GM18507 (cell line): Measurements from ENCODE around the gene OVOL1.

Experiments
- DNase-seq: peaks from one replicate; pipeline ENCODE4 v3.0.0; 2011; ENCODE audit warnings: low read depth; ENCODE audit not compliant: insufficient read length; ENCODE audit errors: extremely low spot score
- FAIRE-seq: peaks from 2 replicates; lab custom pipeline; 2011; peaks lifted over from hg19 to GRCh38; lab: Jason Lieb, UNC

The OVOL1 gene

DNA sequence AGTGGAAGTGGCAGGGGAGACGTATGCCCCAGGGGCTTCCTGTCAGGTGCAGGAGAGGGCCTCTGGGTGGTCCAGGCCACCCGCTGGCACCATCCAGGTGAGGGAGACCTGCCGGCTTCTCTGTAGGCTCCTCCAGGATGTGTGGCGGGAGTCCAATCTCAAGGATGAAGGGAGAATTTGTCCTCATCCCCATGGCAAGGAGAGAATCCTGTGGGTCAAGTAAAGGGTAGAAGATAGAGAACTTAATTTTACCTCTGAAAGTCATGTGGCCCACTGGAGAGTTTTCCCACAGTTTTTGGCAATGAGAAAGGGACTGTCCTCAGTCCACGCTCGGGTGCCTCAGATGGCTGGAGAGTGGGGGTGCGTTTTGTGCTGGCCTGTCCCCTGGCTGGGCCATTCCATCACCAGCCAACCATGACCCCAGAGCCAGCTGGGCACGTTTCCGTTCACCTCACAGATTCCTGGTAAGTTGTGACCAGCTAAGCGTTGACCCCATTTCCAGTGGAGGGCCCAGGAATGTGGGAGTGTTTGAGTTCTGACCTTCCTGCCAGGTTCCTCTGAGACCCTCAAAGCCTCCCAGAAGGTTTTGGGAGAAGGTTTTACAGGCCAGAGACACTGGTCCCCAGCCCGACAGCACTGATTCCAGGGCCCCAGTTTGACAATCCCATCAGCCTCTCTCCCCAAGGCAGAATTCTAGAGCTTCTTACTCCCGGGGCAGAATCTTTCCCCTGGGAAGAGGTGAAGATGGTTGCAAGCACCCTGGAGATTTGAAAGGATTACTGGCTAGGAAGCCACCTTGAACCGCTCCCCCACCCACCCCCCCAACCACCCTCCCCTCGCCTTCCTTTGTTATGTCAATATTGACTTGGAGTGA is 2.6 kb downstream of the OVOL1 start:
- FAIRE-seq (no peak), DNase-seq (no peak)

DNA sequence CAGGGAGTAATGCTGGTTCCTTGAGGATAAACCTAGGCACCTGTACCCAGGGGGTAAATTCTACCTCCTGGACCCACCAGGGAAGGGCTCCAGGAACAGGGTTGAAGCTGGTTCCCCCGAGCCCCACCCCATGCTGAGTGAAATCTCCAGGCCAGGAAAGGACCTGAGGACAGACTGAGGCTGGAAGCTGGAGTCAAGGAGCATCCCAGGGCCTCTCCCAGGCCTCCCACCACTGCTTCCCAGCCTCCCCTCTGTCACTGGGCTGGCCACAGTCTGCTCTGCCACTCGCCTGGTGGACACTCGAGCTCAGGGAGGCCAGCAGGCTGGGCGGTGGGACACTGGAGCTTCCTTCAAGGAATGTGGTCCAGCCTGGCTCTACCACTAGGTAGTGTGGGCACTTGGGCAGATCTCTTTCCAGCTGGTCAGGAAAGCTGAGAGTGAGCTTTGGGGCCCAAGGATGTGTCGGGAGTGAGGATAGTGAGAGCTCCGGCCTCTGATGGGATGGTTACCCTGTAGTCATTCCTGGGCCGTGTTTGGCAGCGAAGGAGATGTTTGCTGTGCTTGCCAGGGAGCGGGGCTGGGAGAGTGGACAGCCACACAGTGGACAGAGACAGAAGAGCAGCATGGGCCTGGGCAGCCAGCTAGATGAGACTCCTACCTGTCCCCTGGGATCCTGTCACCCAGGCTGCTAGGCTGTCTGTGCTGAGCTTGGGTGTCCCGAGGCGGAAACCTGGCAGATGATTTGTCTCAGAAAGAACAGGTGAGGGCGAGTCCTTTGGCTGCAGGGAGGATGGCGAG is 3.4 kb downstream of the OVOL1 start:
- FAIRE-seq (no peak), DNase-seq (no peak)

DNA sequence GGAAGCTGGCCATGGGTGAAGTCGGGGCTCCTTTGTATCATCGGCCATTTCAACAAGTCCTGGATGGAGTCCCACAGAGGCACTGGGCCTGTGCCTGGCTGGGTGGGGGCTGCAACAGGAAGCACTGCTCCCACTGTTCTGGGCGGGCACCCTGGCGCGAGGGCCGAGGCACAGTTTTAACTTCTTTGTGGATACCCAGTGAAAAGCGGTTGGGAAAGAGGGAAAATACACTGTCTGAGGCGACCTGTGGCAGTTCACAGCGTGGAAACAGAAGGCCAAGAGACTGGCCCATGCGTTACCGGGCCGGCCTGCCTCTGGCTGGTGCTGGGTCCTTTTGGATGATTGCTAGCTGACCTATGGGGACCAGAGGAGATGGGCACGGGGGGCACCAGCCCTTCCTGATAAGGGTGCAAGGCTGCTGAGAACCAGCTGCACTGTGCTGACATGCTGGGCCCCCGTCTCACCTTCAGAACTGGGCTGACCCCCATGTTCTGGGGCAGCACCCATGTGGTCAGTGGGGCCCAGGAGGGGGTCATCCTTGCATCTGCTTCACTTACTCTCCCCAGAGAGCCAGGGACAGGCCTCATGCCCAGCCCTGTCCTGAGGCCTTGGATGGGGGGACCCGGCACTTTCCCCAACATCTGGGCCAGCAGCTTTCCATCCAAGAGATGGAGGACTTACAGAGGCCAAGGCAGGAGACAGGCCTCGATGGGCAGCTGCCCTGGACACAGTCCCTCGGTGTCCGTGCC is 4.2 kb downstream of the OVOL1 start:
- no peak for FAIRE-seq
- DNase-seq: no peak

DNA sequence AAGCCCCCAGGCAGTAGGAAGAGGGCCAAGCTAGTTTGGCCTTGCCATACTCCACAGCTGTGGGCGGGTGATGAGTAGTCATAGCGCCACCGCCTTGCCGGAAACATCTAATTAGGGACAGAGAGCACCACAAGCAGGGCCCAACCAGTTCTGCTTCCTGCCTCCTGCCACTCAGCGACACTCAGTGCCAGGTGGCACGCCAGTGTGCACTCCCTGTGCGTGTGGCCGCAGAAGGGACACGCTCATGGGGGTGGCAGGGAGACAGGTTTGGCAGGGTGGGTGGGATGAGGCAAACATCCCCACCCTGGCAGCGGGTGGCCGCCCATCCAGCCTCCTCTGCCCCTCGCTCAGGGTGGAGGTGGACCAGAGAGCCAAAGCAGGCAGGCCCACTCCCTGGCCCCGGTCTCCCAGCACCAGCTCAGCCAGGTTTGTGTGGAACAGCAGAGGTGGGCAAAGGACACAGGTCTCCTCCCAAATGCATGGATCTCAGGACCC is 4.9 kb downstream of the OVOL1 start:
- DNase-seq: peak; percentile 69
- FAIRE-seq: peak; percentile 91

DNA sequence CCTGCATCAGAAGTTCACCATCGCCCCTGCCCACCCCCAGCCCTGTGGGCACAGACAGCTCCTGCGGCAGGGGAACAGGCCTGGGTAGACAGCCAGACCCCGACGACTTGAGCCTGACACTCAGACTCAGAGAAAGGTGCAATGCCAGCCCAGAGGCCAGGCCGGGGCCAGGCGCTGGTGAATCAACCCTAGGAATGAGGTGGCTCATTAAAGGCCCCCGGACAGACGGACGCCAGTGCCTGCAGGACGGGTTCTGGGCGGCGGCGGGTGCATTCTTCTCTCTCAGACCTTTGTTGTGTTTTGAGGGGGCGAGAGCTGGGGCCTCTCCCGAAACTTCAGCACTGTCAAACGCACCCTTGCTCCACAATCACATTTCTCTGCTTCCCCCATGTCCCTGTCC is 5.6 kb downstream of the OVOL1 start:
- FAIRE-seq: no peak
- no peak for DNase-seq

DNA sequence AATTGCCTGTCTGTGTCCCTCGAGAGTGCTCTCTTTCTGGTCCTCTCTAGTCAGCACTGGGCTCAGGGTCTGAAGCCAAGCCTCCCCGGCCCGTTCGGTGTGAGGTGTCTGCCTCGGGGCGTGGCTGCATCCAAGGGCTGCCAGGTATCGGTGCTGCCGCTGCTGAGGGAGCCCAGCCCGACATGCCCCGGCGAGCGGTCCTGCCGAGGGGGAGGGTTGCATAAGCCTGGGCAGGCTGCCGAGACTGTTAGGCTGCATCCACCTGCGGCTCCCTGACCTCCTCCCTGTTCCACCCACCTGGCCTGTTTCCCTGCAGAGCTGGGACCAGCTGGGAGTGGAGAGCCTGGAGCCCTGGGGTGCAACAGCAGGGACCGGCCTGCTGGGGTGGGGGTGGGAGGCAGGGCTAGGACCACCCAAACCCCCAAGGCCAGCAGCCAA is 6.3 kb downstream of the OVOL1 start:
- FAIRE-seq (no peak), DNase-seq (no peak)

DNA sequence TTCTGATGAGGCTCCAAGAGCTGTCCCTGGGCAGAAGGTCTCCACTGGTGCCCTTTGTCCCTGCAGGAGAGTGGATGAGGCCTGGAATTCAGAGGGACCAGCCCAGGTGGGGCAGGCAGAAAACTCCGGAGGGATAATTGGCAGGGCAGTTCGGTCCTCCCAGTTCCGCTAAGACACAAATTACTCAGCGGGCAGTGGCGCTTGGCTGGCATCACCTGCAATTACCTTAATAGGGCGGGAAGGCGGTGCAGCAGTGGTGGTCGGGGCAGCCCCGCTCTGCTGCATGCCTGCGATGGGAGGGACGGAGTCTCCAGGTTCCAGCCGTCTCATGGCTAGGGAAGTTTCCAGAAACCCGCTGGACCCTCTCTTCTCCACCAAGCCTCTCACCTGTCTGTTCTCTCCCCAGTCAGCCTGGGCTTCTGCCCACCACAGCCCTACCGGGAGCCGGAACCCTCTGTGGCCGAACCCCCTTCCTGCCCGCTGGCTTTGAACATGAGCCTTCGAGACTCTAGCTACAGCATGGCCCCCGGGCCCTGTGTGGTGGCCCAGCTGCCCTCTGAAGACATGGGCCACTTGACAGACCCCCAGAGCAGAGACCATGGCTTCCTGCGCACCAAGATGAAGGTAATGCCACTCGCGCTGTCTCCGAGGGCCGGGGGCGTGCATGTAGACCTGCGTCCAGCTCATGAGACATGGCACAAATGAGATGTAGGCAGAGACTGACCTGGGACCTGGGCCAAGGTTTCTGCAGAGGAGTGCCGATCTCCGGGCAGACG is 7.0 kb downstream of the OVOL1 start:
- DNase-seq (no peak), FAIRE-seq (no peak)

DNA sequence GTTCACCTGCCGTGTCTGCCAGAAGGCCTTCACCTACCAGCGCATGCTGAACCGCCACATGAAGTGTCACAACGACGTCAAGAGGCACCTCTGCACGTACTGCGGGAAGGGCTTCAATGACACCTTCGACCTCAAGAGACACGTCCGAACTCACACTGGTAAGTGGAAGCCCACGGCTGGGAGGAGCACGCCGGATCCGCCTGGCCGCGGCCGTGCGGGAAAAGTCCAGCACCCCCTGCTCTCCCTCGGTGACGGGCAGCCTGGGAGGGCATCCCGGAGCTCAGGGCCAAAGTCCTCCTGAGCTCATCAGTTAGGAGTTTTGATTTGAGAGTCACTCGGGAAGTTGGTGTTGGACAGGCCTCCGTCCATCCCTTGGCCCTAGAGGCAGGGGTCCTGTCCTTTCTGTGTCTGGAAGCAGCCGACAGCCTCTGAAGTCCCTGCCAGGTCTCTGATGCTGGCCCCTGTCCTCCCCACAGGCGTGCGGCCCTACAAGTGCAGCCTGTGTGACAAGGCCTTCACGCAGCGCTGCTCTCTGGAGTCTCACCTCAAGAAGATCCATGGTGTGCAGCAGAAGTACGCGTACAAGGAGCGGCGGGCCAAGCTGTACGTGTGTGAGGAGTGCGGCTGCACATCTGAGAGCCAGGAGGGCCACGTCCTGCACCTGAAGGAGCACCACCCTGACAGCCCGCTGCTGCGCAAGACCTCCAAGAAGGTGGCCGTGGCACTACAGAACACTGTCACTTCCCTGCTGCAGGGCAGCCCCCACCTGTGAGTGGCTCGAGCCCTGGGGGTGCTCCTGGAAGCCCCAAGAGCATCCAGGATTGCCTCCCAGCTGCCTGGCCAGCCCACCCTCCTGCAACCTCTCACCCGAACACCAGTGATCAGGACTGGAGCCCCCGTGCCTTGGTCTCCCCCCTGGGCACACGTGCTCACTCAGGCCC is 8.0 kb downstream of the OVOL1 start:
- FAIRE-seq (no peak), DNase-seq (no peak)

DNA sequence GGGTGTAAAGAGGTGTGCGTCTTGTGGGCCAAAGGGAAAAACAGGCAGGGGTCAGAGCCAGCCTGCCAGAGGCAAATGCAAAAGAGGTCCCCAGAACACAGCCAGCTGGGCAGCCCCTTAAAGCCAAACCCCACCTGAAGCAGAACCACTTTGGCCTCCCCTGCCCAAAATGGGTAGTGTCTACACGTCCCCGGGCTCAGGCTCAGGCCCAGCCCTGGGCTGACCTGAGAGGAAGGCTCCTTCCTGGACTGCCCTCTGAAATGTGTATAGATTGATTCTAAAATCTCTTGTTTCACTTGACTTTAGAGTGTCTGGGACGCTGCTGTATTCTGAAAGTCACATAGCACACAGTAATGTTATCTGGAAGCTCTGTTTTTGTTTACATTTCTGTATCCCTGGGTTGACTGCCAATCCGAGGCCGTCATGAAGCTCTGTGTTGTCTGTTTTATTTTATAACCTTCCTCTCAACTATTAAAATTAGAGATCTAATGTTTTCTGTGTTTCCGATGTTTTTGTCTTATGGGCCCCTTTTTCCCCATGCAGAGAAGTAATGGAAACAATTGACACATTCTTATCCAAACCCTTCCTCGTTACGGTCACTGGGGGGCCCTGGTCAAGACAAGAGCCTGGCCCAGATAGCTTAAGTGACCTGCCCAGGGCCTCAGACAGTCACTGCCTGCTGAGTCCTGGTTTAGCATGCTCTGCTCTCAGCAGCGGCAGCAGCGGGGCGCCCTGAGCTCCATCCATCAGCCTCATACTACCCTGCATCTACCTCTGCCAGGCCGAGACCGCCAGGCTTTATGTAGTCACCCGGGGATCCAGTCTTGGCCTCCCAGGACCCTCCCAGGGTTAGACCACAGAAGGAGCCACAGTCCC is 10.1 kb downstream of the OVOL1 start:
- DNase-seq (no peak), FAIRE-seq (no peak)

DNA sequence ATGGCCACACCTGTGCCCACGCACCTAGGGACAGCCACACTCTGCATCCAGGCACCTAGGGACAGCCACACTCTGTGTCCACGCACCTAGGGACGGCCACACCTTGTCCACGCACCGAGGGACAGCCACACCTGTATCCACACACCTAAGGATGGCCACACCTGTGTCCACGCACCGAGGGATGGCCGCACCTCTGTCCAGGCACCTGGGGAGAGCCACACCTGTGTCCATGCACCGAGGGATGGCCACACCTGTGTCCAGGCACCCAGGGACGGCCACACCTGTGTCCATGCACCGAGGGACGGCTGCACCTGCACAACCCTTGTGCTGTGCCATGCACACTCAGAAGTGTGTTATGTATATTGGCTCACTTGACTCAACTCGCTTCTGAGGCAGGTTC is 10.8 kb downstream of the OVOL1 start:
- FAIRE-seq (no peak), DNase-seq (no peak)

DNA sequence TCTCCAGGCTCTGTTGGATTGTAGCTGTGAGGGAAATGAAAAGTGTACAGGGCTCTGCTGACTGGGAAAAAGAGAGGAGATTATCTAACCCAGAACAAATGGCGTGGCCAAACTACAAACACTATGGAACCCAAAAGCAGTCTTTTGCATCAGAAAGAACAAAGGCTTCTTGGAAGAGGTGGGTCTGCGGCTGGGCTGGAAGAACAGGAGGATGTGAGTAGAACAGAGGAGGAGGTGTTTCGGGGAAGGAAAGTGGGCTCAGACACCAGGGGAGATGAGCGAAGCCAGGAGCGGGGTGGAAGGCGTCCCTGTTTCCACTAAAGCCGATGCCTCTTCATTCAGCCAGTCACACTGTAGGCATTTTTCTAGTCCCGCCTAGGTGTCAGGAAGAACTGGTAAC is 12.0 kb downstream of the OVOL1 start:
- DNase-seq (no peak), FAIRE-seq (no peak)

DNA sequence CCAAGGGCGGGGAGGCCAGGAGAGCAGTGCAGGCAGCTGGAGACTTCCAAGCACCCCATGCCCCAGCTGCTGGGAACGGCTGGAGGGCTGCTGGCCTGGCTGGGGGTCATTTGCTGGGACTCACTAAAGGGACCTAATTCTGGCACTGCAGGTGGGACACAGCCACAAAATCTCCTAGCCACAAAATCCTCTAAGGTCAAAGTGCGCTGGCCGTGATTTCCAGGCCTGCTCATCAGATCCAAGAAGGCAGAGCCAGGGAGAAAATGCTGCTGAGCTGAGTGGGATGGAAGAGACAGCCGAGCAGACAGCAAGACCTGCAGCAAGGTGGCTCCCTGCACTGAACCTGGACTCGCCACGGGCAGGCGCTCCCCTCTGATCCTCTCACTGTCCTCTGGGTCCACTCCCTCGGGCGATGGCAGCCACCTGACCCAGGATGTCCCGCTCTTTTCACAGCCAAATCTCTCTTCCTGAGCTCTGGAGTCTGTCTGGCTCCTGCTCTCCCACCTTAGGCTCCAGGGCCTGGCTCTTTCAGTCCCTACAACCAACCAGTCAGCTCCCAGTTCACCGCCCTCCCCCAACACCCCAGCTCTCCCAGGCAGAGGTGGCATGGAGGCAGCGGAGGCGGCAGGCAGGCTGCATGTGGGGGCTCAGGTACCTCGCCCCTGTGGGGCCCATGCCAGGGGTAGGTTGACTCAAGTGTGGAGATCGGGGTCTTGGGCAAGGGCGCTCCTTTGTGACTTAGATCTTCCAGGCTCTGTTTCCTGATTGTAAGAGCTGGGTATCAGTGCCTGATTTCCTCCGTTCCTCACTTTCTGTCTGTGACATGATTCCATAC is 14.5 kb downstream of the OVOL1 start:
- DNase-seq: no peak
- FAIRE-seq: no peak

DNA sequence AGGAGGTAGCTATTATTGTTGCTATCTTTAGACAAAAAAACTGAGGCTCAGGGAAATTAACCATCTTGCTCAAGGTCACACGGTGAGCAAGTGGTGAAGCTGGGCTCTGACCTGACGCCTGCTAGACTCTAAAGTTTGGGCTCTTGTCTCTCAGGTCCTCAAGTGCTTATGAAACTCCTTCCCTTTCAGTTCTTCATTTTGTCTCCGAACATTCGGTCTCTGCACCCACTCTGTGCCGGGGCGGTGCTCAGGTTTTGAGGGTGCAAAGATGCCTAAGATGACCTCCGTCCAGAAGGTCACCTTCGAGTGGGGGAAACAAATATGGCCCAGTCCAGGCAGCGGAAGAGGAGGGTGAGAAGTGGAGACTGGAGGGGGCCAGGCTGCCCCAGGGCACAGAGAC is 16.0 kb downstream of the OVOL1 start:
- FAIRE-seq (peak; percentile 97), DNase-seq (peak; percentile 69)

DNA sequence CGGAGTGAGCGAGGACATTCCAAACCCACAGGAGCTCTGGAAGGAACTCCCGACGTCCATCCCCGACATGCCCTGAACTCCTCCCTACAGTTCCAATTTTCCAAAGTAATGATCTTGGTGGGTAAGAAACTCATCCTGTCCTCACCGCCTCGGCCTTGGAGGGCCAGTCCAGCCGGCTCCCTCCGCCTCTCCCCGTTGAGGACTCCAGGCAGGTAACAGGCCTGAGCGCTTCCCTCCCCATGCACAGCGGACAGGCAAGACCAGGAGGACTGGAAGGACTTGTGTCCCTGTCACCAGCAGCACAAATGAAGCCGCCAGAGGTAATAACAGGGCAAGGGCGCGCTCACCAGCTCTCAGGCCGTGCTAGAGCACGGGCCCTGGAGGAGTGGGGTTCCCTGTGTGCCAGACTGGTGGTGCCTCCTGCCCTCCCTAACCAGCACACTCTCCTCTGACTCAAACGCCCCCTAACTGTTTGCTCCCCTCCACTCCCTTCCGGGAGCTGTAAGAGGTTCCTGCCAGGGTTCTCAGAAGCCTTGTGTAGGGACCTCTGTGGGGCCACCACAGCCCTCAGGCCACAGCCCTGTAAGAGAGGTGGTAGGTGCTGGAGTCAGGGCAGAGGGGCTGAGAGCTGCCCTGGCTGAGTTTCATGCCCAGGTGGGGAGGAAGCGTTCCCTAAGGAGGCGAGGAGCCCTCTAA is 17.1 kb downstream of the OVOL1 start:
- no peak for FAIRE-seq
- no peak for DNase-seq

DNA sequence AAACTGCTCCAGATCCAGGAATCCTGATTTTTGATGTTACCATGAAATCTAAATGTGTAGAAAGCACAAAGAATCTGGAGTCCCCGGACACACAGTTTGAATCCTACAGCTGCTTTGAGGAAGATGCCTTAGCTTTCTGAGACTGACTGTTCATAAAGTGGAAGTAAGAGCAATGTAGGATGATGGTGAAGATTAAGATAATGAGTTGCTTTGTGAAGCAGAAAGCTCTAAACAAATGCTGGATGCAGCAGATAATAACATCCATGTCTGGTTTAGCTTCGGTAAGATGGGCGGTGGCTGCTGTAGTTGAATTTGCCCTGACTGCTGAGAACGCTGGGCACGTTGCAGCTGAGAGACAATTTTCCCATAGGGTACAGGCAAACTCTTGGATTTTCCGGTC is 20.1 kb downstream of the OVOL1 start:
- FAIRE-seq (no peak), DNase-seq (no peak)
